Mononuclear cell (primary cell): ENCODE data around the gene P4HA2. TPM values are rescaled to one million over a fixed set of nuclear protein-coding genes. Genes with fewer than 3 reads are reported as not detected.

ENCODE experiments used
- H3K27me3 ChIP-seq: 2 replicates; pipeline ENCODE4 v1.6.0; 2011; ENCODE audit warnings: low read length, control low read depth; ENCODE audit not compliant: insufficient read depth
- H3K4me1 ChIP-seq: 2 replicates; pipeline ENCODE4 v1.5.1; 2011; ENCODE audit warnings: mild to moderate bottlenecking, low read length, control low read depth; ENCODE audit not compliant: insufficient read depth
- H3K4me3 ChIP-seq: 2 replicates; pipeline ENCODE4 v1.5.1; 2011; ENCODE audit warnings: mild to moderate bottlenecking, low read length, moderate library complexity
- H3K9me3 ChIP-seq: 2 replicates; pipeline ENCODE4 v1.5.1; 2011; ENCODE audit warnings: low read depth, mild to moderate bottlenecking, control low read depth, low read length
- total RNA-seq: library from RNA; depleted of rRNA; stranded (reverse); fragments of >200 nt; gene quantifications from one replicate; pipeline ENCODE4 v1.2.3, GENCODE V29; 2012

The P4HA2 gene
- 0.31 TPM for total RNA-seq

DNA sequence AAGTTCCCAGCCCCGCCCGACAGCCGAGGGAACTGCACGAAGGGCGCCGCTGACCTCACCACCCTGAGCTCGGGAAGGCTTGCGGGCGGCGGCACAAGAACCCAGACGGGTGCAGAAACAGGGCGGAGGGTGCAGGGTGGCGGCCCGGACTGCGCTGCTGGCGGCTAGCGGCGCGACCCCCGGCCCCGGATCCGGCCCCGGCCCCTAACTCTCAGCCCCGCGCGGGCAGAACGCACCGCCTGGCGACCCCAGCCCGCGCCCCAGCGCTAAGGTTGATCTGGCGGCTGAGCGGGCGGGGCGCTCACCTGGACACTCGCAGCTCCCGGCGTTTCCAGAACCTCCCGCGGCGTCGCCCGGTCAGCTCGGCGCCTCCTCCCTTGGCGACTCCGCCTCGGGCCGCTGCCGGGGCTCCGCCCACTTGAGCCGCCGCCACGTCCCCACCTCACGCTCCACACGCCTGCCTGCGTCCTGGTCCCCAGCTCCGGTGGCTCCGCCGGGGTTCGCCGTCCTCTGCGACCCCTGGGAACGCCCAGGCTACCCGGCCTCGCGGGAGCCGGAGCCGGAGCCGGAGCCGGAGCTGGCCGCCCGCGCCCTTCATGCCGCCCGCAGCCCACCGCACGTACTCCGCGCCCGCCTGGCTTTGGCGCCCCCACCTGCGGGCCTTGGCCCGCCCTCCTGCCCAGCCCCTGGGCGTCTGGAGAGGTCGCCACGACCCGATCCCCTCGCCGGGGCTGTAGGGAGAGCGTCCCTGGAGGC lies at the start of gene P4HA2:
Gene P4HA2 (minus strand): TSS at position 369 of the 756 bp plus-strand sequence. CDS start 9,227 bp downstream, outside the sequence.
- H3K4me3 ChIP-seq, result peak within 1 kb of the TSS; percentile 36
- peaks cover 12% of the 10 kb centered on the region for H3K4me1 ChIP-seq
- no peaks in the 10 kb centered on the region for H3K9me3 ChIP-seq
- H3K27me3 ChIP-seq, result peaks cover 9% of the 10 kb centered on the region

DNA sequence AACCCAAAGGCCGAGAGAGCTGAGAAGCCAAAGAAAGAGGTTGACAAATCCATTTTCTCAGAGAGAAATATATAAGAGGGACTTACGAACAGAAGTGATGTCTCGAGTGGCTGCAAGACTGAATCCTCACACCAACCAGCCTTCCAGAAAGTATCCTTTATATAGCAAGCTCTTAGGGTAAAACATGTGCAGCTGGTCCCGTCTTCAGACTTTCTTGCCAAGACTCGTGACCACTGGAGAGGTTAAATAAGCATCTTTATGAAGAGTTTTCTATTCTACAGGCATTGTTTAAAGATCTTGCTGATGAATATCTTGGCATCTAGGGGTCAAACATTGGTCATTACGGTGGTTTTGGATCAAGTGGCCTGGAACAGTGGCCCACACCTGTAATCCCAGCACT lies 49.6 kb upstream of the P4HA2 start:
- H3K9me3 ChIP-seq, result no peaks in the 10 kb centered on the region
- H3K4me1 ChIP-seq, result peaks cover 18% of the 10 kb centered on the region
- no peak overlapping the region for H3K4me3 ChIP-seq
- H3K27me3 ChIP-seq, result no peaks in the 10 kb centered on the region

DNA sequence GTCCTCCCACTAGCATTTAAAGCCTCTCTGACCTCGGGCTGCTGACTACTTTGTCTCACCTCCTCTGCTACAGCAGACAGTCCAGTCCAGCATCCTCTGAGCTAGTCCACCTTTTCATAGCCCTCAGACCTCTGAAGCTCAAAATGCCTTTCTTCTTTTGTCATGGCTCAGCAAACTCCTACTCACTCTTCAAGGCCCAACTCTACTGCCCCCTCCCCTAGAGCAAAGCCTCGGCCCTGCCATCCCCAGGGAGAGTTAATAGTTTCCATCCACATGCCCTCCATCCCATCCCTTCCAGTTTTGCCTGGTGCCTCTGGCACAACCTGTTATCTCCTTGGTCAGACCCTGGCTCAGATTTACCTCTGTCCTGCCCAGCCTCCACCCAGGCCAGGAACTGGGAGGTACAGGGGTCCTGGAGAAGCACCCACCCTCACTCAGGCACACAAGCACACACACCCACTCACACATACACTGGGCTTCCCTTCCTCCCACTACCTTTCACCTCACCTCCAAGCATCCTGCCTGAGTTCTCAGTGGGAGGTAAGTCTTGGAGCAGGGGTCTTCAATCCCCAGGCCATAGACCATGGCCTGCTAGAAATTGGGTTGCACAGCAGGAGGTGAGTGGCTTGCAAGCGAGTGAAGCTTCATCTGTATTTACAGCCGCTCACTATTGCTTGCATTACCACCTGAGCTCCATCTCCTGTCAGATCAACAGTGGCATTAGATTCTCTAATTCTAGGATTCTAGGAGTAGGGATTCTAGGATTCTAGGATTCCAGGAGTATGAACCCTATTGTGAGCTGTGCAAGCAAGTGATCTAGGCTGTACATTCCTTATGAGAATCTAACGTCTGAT lies 47.9 kb upstream of the P4HA2 start:
- Histone ChIP-seq H3K9me3 (no peaks in the 10 kb centered on the region), H3K27me3 (no peaks in the 10 kb centered on the region)

GRCh38 chr5:132274050-132274792 lies 46.6 kb upstream of the P4HA2 start:
- peaks cover 4% of the 10 kb centered on the region for H3K4me1 ChIP-seq
- no peaks in the 10 kb centered on the region for H3K9me3 ChIP-seq
- H3K27me3 ChIP-seq, result no peaks in the 10 kb centered on the region
- H3K4me3 ChIP-seq, result no peak overlapping the region

More for the DNA sequence above, 47.9 kb upstream of the P4HA2 start:
- H3K4me3 ChIP-seq, result no peak overlapping the region
- H3K4me1 ChIP-seq, result peaks cover 9% of the 10 kb centered on the region

- no peaks in the 10 kb centered on the region for H3K9me3 ChIP-seq
- no peaks in the 10 kb centered on the region for H3K27me3 ChIP-seq
- H3K4me1 ChIP-seq, result peaks cover 4% of the 10 kb centered on the region
- H3K4me3 ChIP-seq, result no peak overlapping the region
These were observed 46.0 kb upstream of the P4HA2 start for GRCh38 chr5:132273631-132274030.

DNA sequence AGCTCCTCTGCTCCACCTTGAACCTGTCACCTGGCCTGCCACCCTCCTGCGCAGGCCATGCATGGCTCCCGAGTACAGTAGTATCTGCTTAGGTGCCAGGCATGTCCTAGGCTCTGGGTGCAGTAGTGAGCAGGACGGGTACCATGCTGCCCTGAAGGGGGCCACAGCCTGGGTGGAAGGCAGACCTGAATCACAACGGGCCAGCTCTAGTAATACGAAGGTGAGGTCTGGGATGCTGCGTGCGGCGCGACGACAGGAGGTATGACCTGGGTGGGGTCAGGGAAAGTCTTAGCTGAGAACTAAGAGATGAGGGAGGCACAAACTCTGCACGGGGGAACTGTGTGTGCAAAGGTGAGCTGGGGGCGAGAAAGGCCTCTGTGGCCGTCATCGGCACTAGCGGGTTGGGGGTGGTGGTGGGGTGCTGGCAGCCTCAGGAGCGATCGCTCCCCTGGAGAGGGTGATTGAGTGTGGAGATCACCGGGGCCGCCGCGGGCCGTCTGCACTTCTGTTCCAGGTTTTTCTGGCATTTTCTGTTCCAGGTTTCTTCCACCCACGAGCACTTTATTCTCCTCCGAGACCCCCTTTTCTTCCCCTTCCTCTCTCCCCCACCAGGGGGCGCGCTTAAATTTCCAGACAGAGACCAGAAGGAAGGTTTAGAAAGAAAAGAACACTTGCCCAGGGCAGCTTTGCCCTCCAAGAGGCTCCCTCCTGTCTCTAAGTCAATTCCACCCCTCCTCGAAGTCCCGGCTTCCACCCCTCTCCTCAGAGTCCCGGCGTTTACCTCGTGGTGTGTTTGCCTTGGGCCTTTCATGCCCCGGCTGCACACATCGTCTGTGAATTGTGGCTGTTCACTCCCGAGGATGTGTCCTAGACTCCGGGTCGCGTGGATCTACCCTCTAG lies 44.9 kb upstream of the P4HA2 start:
- H3K27me3 ChIP-seq, result no peaks in the 10 kb centered on the region
- H3K9me3 ChIP-seq, result no peaks in the 10 kb centered on the region
- H3K4me1 ChIP-seq, result peaks cover 4% of the 10 kb centered on the region
- H3K4me3 ChIP-seq, result no peak overlapping the region

DNA sequence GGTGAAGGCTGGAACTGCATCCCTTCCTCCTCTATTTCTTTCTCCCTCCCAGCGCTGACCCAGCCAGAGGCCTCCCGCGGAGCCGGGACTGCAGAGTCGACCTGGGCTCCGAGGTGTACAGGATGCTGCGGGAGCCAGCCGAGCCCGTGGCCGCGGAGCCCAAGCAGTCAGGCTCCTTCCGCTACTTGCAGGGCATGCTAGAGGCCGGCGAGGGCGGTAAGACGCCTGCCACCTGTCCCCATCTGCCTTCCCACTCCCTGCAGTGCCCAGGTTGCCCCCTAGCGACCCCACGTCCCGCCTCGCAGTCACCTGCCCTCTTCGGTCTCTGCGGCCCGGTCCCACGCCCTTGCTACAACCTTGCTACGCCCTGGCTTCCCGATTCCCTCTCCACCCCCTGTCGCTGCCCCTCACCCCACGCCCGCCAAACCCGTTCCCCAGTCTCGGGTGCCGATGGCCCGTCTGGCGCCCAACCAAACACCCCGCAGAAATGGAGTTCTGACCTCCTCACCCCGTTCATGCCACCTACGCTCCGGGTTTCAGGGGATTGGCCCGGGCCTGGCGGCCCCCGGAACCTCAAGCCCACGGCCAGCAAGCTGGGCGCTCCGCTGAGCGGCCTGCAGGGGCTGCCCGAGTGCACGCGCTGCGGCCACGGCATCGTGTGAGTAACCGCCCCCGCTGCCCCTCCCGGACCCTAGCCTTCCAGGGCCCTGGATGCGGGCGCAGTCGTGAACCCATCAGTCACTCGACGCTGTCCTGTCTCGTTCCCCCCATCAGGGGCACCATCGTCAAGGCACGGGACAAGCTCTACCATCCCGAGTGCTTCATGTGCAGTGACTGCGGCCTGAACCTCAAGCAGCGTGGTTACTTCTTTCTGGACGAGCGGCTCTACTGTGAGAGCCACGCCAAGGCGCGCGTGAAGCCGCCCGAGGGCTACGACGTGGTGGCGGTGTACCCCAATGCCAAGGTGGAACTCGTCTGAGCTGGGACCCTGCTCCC lies 43.9 kb upstream of the P4HA2 start:
- Histone ChIP-seq H3K9me3 (no peaks in the 10 kb centered on the region), H3K4me1 (peaks cover 4% of the 10 kb centered on the region), H3K27me3 (no peaks in the 10 kb centered on the region), H3K4me3 (no peak overlapping the region)

GRCh38 chr5:132270706-132271105 lies 43.1 kb upstream of the P4HA2 start:
- Histone ChIP-seq H3K9me3 (no peaks in the 10 kb centered on the region), H3K4me3 (no peak overlapping the region), H3K4me1 (peaks cover 4% of the 10 kb centered on the region), H3K27me3 (no peaks in the 10 kb centered on the region)

- Histone ChIP-seq H3K4me1 (peaks cover 4% of the 10 kb centered on the region), H3K27me3 (no peaks in the 10 kb centered on the region), H3K9me3 (no peaks in the 10 kb centered on the region), H3K4me3 (no peak overlapping the region)
These were observed 42.6 kb upstream of the P4HA2 start for GRCh38 chr5:132270335-132270665.

GRCh38 chr5:132269635-132270334 lies 42.1 kb upstream of the P4HA2 start:
- peaks cover 4% of the 10 kb centered on the region for H3K4me1 ChIP-seq
- no peaks in the 10 kb centered on the region for H3K9me3 ChIP-seq
- H3K27me3 ChIP-seq, result no peaks in the 10 kb centered on the region
- no peak overlapping the region for H3K4me3 ChIP-seq

GRCh38 chr5:132268769-132269551 lies 41.3 kb upstream of the P4HA2 start:
- Histone ChIP-seq H3K9me3 (no peaks in the 10 kb centered on the region), H3K4me3 (no peak overlapping the region), H3K27me3 (no peaks in the 10 kb centered on the region), H3K4me1 (peaks cover 4% of the 10 kb centered on the region)

- Histone ChIP-seq H3K27me3 (no peaks in the 10 kb centered on the region), H3K9me3 (no peaks in the 10 kb centered on the region), H3K4me3 (no peak overlapping the region), H3K4me1 (peaks cover 4% of the 10 kb centered on the region)
These were observed 40.5 kb upstream of the P4HA2 start for GRCh38 chr5:132267931-132268768.
